GM19240 (cell line): ENCODE results near the gene FERD3L.
"Not testable (repeated sequence)": the region's sequence is repeated elsewhere in the genome, so short reads cannot be mapped to it uniquely, and the experiment has no call there.

Experiments used
- DNase-seq: peaks from one replicate; pipeline ENCODE4 v3.0.0; 2011; ENCODE audit warnings: low spot score; ENCODE audit not compliant: insufficient read length

The FERD3L gene, protein sequence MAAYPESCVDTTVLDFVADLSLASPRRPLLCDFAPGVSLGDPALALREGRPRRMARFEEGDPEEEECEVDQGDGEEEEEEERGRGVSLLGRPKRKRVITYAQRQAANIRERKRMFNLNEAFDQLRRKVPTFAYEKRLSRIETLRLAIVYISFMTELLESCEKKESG

DNA sequence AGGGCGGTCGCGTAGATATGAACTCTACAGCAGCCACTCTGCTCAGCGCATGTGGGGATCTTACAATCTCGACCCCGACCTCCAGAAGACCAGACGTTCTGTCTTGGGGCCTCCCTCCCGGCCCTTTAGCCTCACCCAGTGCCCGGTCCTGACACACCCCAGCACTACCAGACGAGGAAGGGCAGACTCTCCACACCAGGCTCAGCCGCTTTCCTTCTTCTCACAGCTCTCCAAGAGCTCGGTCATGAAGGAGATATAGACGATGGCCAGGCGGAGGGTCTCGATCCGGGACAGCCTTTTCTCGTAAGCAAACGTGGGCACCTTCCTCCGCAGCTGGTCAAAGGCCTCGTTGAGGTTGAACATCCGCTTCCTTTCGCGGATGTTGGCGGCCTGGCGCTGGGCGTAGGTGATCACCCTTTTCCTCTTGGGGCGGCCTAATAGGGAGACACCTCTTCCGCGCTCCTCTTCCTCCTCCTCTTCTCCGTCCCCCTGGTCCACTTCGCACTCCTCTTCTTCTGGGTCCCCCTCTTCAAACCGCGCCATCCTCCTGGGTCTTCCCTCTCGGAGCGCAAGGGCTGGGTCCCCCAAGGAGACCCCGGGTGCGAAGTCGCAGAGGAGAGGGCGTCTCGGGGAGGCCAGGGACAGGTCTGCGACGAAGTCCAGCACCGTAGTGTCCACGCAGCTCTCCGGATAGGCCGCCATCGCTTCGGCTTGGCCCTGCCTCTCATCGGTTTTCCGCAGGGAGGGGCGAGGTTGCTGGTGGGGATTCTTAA, at the start of gene FERD3L:
Gene FERD3L, minus strand, starts transcription at position 761 of the 773 bp plus-strand sequence. Its CDS starts 59 bp downstream, at position 702.
- DNase-seq, result no peak

DNA sequence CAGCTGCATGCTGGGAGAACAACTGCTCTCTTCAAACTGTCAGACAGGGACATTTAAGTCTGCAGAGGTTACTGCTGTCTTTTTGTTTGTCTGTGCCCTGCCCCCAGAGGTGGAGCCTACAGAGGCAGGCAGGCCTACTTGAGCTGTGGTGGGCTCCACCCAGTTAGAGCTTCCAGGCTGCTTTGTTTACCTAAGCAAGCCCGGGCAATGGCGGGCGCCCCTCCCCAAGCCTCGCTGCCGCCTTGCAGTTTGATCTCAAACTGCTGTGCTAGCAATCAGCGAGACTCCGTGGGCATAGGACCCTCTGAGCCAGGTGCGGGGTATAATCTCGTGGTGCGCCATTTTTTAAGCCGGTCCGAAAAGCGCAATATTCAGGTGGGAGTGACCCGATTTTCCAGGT, 49.2 kb upstream of the FERD3L start:
- not testable (repeated sequence) for DNase-seq

DNA sequence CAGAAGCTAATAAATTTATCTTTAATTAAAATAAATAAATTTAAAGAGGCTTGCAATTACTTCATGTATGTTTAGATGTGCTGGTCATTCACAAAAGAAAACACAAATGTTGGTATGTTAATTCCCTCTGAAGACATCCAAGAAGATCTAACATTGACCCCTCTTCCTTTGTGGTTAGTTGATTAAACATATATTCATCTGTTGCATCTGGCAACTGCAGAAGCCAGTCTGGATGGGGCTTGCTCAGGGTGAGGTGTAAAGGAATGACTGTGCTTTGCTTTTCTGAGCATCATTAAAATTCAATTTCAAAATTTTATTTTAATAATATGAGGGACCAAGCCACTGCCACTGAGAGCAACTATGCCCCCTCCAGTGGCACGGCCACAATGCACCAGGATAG, 36.4 kb upstream of the FERD3L start:
- DNase-seq, result no peak

DNA sequence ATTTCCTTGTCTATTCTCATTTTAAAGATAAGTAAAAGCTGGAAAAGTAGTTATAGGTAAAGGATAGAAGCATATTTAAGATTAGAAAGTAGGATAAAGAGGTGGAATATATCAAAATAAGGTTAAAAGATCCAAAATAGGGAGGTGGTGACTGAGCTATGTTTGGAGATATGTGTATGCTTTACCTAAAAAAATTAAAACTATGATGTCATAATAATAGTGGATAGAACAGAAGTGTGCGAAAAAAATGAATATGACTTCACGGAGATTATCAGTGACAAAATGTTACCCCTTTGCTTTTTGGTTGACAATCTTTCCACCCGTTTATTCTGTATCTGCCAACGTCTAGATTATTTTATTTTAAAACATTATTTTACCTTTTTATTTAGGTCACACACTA, 33.4 kb upstream of the FERD3L start:
- DNase-seq, result no peak

DNA sequence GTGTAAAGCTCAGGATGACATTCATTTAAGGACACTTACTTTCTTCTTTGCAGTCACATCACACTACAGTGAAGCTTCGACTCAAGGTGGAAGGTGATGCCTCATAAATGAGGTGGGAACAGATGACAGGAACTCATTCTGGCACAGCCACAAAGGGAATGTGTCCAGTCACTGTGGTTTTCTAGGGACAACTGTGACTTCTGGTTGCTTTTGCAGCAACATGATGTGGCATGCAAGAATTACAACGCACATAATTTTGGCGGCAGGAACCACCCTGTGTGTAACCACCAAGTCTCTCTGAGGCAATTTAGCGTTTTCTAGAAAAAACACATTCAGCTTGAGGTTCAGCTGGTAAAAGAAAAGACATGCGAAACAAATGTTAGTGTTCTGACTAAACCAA, 32.0 kb upstream of the FERD3L start:
- no peak for DNase-seq

DNA sequence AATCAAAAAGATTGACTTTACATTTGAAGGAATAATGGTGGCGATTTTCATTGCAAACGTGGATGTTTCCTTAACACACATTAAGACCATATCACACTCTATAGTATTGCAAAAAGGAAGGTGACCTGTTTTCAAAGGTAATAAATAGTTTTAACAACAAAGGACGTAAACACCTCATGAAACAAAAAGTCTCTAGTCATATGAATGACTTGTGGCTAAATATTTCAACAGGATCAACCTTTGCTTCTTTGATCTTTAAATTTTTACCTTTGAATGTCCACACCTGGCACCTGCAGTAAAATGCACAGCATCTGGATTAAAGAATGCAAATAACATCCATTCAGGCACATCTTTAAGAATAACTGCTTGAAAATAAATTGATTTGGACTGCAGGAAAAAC, 30.0 kb upstream of the FERD3L start:
- no peak for DNase-seq

DNA sequence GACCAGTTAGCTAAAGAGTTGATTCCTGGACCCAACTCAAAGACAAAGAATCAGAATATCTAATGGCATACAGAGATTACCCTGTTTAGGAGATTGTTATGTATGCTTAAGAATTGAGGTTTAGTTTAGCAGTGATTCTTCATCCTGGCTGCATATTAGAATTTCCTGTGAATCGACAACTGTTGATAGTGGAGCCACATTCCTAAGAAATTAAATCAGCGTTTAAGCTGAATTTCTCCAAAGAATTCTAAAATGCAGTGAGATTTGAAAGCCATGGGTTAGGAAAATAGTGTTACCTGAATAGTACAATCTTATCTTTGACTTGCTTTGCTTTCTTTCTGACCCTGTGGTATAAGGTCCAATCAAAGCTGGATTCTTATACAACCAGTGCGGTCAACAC, 16.4 kb upstream of the FERD3L start:
- no peak for DNase-seq

DNA sequence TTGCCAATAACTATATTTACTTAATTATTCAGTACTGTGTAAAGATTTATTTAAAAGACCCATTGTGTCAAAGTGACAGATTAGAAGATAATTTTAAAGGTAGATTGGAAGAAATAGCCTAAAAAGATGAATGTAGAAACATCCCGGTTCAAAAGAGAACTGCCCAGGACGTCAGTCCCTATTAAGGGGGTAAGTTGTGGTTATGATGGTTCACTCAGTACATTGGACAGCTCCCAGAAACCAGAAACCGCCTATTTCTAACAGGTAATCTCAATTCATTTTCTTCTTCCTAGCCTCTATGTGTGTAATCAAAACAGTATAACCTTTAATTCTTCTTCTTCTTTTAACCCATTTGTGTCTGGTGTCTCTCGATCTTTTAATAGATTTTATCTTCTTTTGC, 1.5 kb upstream of the FERD3L start:
- DNase-seq, result no peak

DNA sequence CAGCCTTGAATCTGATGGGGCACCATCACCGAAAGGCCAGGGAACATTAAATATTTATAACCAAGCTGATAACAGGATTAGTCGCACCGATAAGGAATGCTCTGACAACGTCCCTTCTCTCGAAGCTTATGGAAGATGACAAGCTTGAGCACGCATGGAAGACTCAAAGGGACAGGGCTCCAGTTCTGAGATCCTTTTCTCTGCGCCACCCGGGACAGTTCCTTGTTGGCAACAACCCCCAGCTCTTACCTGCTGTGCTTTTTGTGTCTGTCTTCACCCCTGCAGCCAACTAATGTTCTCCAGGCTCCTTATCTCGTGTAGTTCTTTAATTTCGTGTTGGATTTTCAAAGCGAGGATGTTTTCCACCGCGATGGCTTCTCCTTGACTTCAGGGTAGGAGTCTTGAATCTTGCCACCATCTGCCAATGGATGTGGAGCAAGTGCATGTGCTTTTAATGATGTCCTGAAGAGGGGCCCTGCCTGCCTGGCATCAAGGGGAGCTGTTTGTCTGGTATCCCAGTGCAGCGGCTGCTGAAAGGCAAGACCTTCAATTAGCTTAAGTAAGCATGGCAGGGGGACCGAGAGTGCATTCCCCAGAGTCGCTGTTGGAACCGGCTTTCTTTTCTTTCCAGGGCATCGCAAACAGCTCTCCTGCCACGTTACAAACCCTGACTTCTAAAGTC, 354 bp upstream of the FERD3L start:
- DNase-seq, result no peak

DNA sequence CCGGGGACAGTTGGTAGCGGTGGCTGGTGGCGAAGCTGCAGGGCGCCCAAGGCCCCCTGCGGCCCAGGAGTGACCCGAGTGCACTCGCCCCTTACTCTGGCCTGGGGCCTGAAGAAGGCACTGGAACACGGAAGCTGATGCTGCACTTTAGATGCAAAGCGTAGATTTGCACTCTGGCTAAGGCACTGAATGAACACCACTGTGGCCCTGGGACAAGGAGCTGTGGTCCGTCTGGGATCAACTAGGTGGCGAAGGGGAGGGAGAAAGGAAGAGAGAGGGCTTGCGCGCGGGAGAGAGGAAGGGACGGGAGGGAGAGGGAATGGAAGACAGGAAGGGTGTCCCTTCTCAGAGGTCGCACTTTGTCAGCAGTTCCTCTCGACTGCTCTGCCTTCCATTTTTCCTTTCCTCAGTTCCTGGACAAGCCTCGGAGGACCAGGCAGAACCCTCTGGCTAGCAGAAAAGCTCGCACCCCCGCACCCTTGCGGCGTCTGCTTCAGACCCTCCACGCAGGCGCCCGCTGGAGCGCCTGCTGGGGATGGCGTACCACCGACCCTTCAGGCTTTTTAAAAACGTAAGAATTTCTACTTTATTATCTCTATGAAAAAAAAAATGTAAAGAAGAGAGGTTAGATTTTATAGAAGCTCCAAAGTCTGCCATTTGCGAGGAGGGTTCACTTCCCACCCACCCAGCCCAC, 1.2 kb downstream of the FERD3L start:
- DNase-seq, result no peak

DNA sequence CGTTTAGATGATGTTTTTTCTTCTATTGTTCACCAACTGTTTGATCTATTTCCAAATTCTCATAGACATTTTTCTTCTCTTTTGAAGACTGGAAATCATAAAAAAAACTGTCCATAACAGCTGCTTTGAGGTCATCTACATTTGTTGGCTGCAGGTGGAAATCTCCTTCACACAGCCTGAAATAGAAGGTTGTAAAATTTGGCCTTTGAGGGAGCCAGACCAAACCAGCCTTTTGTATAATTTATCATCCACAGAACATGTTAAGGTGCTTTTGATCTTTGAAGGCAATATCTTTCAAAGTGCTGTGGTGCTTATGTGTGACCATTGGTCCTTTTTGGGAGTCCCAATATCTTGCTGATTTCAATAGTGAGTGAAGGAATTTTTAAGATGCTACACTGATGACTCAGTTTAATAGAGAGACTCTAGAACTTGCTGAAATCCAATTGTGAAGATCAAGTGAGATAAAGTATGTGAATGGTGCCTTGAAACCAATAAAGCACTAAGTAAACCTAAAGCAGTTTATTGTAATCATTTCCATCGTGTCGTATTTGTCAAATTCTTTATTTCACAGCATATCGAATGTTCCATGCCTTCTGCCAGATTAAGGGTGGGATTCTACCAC, 5.4 kb downstream of the FERD3L start:
- DNase-seq, result no peak

DNA sequence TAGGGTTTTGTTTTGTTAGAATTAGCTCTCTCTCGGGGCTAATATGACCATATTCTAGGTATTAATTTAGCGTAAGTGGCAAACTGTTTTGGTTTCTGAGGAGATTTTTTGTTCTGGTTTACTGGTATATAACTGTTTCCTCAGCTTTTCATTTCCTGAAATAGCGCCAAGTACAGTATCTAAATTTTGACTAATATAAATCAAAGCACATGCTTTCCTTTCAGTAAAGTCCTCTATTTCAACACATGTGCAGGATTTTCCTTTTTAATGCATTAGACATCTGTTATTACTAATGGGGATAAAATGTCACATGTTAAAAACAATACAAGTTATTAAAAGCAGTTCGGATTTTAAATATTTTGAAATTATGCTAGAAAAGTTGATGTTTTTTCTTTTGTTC, 11.3 kb downstream of the FERD3L start:
- no peak for DNase-seq

DNA sequence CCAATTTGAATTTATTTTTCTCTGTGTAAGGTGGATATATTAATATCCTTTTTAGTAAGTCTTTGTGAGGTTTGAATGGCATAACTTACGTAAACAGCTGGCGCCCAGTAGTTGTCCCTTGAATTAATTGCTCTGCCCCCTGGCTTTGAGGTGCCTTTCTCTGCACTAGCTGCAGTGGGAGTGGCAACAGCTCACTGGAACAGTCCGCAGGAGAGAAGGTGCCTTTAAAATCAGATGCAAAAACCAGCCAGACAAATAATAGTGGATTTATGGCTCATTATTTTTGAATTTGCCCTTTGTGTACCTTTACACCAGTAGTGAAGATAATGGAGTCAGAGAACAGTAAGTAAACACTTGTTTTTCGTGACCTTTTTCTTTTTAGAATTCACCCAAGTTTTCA, 11.8 kb downstream of the FERD3L start:
- DNase-seq, result no peak

DNA sequence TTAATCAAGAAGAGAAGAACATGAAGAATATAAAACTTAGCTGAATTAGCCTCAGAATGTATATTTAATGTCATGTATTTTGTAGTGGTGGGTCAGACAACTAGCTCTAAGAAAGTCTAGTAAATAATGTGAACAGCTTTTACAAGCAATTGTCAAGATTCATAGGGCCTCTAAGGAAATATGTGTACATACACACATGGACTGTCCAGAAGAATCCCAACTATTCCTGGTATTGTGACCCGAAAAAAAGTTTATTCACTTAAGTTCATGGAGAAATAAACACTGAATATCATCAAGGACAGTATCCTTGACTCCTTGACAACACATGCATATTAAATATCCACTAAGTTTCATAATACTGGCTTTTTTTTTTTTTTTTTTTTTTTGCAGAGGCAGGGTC, 16.4 kb downstream of the FERD3L start:
- no peak for DNase-seq

DNA sequence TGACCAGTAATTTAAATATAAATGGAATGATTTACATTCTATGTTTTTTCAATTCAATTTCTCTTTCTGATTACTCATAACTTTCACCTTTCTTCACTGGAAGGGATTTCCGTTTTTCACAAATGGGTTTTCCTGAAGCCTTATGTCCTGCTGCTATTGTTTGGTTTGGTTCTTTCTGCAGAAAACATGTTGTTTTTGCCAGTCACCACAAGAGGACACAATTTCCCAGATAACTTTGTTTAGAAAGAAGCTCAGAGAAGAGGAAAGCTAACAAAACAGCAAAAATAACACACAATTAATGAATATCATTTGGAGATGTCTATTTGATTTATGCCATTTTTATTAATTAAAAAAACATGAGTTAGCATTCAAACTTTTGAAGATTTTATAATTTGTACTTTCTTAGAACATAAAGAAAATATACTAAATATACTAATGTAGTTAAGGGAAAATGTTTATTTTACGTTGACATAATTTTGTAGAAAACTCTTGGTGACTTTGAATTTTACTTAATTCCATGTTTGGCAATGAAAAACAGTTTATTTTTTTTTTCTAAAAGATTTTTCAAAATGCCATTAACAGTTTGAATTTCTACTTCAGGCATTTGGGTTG, 23.1 kb downstream of the FERD3L start:
- DNase-seq, result no peak

DNA sequence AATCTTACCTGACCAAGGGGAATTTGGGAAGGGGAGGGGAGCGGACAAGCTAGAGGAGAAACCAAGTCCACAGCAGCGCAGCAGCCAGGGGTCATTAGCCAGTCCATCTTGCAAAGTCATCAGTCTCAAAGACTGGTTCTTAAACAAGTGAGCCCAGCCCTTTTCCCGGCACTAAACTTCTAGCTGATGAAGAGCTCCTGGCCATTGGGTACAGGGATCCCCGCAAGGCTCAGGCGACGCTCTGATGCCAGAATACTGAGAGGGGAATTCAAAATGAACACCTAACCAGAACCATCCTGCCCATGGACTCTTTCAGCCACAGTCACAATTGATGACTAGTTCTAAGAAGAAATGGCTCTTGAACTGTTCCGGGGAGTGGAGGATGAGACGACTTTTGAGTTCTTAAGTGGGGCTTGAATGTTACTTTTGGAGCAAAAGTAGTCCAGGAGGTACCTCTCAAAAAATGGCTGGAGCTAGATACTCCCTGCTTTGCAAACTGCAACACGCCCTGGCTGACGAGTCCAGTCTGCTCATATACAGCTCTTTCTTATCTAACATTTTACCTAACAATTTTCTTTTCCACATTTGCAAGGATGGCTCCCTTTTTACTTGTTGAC, 25.2 kb downstream of the FERD3L start:
- no peak for DNase-seq

DNA sequence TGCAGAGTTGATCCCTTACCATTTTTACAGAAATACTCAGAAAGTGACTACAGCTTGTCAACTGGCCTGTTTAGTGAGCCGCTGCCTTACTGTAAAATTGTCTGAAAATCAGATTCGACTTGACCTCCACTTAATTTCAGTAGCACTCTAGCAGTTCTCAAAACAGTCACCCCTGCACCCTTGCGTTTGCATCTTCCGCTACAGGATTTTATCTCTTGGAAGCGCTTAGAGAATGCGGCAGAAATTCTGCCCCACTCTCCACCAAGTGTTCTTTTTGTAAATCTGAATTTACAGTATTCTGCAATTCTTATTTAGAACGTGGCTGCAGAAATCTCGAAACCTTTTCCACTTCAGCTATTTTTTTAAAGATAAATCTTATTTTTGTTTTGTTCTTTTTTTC, 25.8 kb downstream of the FERD3L start:
- no peak for DNase-seq

DNA sequence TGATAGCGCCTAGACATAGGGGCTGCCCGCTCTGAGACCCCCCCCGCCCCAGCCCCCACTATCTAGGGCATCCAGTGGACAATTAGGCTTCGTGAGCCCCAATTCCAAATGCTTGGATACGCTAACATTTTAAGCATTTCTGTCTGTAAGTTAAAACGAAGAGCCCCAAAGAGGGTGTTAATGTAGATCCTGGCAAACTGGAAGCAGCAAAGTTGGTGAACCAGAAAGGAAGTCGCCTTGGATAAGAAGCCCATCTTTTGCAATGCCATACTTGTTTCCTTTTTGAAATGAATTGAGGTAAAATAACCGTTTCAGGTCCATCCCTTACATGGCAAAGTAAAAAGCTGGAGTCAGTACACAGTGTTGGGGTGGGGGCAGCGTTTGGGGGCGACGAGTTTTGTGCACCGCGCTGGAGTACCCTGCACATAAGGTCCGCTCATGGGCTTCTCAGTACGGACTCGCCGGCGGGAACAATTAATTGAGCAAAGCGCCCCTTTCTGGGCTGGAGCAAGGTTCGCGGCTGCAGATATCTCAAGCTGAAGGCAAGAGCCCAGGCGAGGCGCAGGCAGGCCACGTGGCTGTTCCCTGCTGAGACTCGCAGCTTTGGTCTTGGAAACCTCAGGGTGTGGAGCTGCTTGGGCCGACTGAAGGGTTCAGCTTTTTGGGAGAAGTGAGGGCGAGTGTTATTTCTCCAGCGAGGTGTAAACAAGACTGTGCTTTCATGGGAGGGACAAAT, 26.4 kb downstream of the FERD3L start:
- DNase-seq, result no peak

DNA sequence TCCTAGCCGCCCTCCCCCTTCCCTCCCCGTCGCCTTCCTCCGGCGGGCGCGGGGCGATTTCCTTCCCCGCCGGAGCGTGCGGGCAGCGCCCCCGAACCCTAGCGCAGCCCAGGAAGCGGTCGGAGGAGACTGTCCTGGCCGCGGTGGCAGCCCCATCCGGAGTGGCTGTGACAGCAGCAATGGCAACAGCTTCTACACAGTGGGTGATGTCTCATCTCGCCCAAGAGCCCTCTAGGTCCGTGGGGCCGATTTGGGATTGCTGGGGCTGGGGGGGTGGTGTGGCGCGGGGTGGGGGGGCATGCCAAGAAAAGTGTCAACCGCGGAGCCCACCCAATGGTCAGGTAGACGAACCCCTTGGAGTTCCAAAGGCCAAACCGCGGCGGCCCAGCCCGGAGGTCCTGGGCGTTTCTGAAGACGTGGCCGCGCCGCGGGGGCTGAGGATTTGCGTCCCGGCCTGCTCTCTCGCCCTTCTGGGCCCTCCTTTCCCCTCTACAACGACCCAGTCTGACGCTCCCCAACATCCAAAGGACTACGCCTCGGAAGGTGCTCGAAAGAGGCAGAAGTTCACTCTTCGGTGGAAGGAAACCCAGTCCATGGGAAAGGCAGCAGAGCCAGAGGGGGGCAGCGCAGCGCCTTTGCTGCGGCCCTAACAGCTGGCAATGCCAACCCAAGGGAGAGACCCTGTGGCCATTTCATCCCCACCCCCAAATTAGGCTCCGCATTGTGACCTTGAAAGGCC, 27.2 kb downstream of the FERD3L start:
- no peak for DNase-seq
